ENCODE measurements around the gene TMEM161A. TPM values are rescaled to one million over a fixed set of nuclear protein-coding genes. Genes with fewer than 3 reads are reported as not detected.
A peak's percentile ranks its signal among the peaks of the same experiment; 100 is the strongest.

Gene TMEM161A
- polyA plus RNA-seq, 3 donors: 14.3 to 22.5 (median 15.3) TPM

DNA sequence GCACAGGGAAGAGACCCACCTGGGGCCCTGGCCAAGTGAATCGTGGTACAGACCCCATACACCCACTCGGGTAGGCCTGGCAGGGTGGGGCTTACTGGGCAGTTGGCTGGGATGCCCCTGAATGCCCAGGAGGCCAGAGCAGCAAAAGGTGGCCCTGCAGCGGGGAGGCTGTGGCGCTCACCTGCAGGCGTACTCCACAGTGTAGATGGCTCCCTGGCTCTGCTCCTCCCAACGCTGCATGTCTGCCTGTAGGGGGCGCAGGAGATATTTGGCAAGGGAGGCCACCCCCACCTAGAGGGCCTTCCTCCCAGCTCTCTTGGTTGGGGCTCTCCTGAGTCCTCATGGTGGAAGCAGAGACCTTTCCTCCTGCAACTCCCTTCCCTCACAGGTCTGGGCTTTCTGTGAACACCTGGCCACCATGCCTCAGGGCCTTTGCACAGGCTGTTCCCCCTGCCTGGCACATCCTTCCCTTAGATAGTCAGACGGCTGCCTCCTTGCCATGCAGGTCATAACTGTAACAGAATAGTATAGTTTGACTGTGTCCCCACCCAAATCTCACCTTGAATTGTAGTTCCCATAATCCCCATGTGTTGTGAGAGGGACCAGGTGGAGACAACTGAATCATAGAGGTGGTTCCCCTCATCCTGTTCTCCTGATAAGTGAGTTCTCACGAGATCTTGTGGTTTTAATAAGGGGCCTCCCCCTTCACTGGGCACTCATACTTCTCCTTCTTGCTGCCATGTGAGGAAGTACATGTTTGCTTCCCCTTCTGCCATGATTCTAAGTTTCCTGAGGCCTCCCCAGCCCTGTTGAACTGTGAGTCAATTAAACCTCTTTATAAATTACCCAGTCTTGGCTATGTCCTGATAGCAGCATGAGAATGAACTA, 47.8 kb upstream of the TMEM161A start:
- Histone ChIP-seq H3K4me2 (replicated peaks; ENCODE audit: extremely low read depth, low read length, poor library complexity, severe bottlenecking) (no peak overlapping the region), H4K20me1 (ENCODE audit: insufficient read depth, low read length) (peaks cover 23% of the 10 kb centered on the region), H2AFZ (ENCODE audit: insufficient read depth, low read depth, low read length, poor library complexity, severe bottlenecking) (no peak overlapping the region), H3K36me3 (replicated peaks in 1 of 2; ENCODE audit: control insufficient read depth in 1 of 2, insufficient read depth in 2 of 2, low read length in 2 of 2) (peaks cover 24 to 48% of the 10 kb centered on the region in 2 donors), H3K4me3 (replicated peaks in 1 of 3; ENCODE audit: low read depth in 2 of 3, low read length in 3 of 3) (peak overlapping the region in 1 of 3 experiments; percentile 51), H3K79me2 (ENCODE audit: insufficient read depth, low read length) (peaks cover 43% of the 10 kb centered on the region), H3K9ac (ENCODE audit: insufficient read depth, low read length, poor library complexity, severe bottlenecking) (no peak overlapping the region), H3K4me1 (ENCODE audit: control insufficient read depth in 1 of 2, insufficient read depth in 2 of 2, low read length in 2 of 2) (peaks cover 16 to 29% of the 10 kb centered on the region in 2 donors), H3K9me3 (replicated peaks in 1 of 2; ENCODE audit: control insufficient read depth in 1 of 2, insufficient read depth in 1 of 2, low read length in 2 of 2) (peaks cover 11 to 31% of the 10 kb centered on the region in 2 donors), H3K27me3 (ENCODE audit: control insufficient read depth in 2 of 2, insufficient read depth in 2 of 2, low read length in 2 of 2) (no peaks in the 10 kb centered on the region), H3K27ac (ENCODE audit: low read depth in 1 of 2, low read length in 2 of 2) (peak overlapping the region; percentile 68 to 87)
- Mint-ChIP-seq H3K27me3 (ENCODE audit: low read depth in 3 of 3) (peaks cover 0 to 1% (median 0%) of the 10 kb centered on the region in 3 donors), H3K27ac (peak overlapping the region; percentile 64 to 87 (median 84)), H3K36me3 (peaks cover 44 to 75% of the 10 kb centered on the region in 2 donors), H3K4me1 (peaks cover 26% of the 10 kb centered on the region), H3K4me3 (peak overlapping the region in 1 of 2 donors; percentile 2), H3K9me3 (peaks cover 15 to 29% (median 22%) of the 10 kb centered on the region in 7 donors)
- TF ChIP-seq, protein P1, sequence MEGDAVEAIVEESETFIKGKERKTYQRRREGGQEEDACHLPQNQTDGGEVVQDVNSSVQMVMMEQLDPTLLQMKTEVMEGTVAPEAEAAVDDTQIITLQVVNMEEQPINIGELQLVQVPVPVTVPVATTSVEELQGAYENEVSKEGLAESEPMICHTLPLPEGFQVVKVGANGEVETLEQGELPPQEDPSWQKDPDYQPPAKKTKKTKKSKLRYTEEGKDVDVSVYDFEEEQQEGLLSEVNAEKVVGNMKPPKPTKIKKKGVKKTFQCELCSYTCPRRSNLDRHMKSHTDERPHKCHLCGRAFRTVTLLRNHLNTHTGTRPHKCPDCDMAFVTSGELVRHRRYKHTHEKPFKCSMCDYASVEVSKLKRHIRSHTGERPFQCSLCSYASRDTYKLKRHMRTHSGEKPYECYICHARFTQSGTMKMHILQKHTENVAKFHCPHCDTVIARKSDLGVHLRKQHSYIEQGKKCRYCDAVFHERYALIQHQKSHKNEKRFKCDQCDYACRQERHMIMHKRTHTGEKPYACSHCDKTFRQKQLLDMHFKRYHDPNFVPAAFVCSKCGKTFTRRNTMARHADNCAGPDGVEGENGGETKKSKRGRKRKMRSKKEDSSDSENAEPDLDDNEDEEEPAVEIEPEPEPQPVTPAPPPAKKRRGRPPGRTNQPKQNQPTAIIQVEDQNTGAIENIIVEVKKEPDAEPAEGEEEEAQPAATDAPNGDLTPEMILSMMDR (IDR thresholded peaks at IDR 0.05): peak; percentile 19
- WGBS (ENCODE audit: insufficient coverage): 96% methylated on average over 5 of the region's 9 CpGs
- intact Hi-C loops (cut with micrococcal nuclease): no loop called here
- peak; percentile 57 to 79 (median 60) for DNase-seq

DNA sequence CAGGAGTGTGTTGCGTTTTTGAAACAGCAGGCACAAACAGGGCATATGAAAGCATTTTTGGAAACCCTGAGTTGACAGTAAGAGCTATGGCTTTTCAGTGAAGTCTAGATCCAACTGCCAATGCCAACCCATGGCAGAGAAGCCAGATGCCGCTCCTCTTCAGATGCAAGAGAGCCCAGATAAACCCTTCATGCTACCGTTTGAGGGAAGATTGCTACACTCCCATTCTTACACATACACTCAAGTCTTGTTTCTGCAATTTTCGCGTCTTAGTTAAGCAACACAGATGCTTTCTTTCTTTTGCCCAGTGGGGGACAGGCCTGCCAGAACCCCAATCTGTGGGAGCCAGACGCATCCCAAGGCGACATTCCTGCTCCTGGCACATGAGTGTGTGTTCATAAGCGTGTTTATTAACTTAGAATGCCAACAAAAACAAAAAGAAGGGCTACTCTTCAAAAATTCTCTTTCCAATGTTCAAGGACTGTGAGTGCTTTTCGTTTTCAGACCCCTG, 43.3 kb upstream of the TMEM161A start:
- WGBS (ENCODE audit: insufficient coverage): 77% methylated on average over 6 of the region's 9 CpGs
- TF ChIP-seq, protein P1 (IDR thresholded peaks at IDR 0.05): no peak
- H3K4me3 Mint-ChIP-seq: no peak overlapping the region

More for the DNA sequence above, 43.3 kb upstream of the TMEM161A start:
- DNase-seq: no peak
- no peaks in the 10 kb centered on the region for H3K27me3 Mint-ChIP-seq (ENCODE audit: low read depth in 3 of 3)
- H3K9me3 Mint-ChIP-seq: peaks cover 7 to 15% (median 7%) of the 10 kb centered on the region in 7 donors
- peak overlapping the region in 3 of 7 donors; percentile 12 to 65 (median 33) for H3K27ac Mint-ChIP-seq
- no peaks in the 10 kb centered on the region for H3K27me3 ChIP-seq (ENCODE audit: control insufficient read depth in 2 of 2, insufficient read depth in 2 of 2, low read length in 2 of 2)
- peaks cover under 1% of the 10 kb centered on the region in 2 donors for H3K4me1 ChIP-seq (ENCODE audit: control insufficient read depth in 1 of 2, insufficient read depth in 2 of 2, low read length in 2 of 2)
- H3K36me3 Mint-ChIP-seq: peaks cover 57 to 89% of the 10 kb centered on the region in 2 donors
- no peak overlapping the region for H3K4me2 ChIP-seq (replicated peaks; ENCODE audit: extremely low read depth, low read length, poor library complexity, severe bottlenecking)
- peaks cover 19% of the 10 kb centered on the region for H4K20me1 ChIP-seq (ENCODE audit: insufficient read depth, low read length)
- peaks cover 15% of the 10 kb centered on the region for H3K79me2 ChIP-seq (ENCODE audit: insufficient read depth, low read length)
- intact Hi-C loops (cut with micrococcal nuclease): no loop called here
- H3K4me1 Mint-ChIP-seq: peaks cover 5% of the 10 kb centered on the region
- no peak overlapping the region for H2AFZ ChIP-seq (ENCODE audit: insufficient read depth, low read depth, low read length, poor library complexity, severe bottlenecking)
- peaks cover 54 to 79% of the 10 kb centered on the region in 2 donors for H3K36me3 ChIP-seq (replicated peaks in 1 of 2; ENCODE audit: control insufficient read depth in 1 of 2, insufficient read depth in 2 of 2, low read length in 2 of 2)
- H3K27ac ChIP-seq (ENCODE audit: low read depth in 1 of 2, low read length in 2 of 2): no peak overlapping the region
- no peak overlapping the region for H3K4me3 ChIP-seq (replicated peaks in 1 of 3; ENCODE audit: low read depth in 2 of 3, low read length in 3 of 3)
- H3K9me3 ChIP-seq (replicated peaks in 1 of 2; ENCODE audit: control insufficient read depth in 1 of 2, insufficient read depth in 1 of 2, low read length in 2 of 2): peaks cover 7 to 9% of the 10 kb centered on the region in 2 donors
- no peak overlapping the region for H3K9ac ChIP-seq (ENCODE audit: insufficient read depth, low read length, poor library complexity, severe bottlenecking)

All from CD14-positive monocyte (primary cell).